Measurements from ENCODE around the gene SLC10A1. TPM values are rescaled to one million over a fixed set of nuclear protein-coding genes. Genes with fewer than 3 reads are reported as not detected.
"Not testable (repeated sequence)": the region's sequence is repeated elsewhere in the genome, so short reads cannot be mapped to it uniquely, and the experiment has no call there.

Gene SLC10A1
- total RNA-seq, 1 donor from 2014 or later, result 0.23 TPM

DNA sequence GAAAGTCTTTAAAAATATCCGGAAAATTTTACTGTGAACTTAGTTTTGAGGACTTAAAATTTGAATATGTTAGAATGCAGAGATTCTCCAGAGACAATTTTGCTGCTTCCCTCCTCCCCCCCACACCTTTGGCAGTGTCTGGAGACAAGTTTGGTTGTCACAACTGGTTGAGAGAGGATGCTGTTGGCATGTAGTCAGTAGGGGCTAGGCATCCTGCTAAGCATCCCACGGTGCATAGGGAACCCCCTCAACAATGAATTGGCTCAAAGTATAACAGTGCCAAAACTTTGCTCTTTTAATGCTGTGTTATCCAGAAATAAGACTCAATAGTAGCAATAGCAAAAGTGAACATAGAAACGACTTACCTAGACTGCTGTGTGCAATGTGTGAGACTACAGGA lies 26.5 kb downstream of the SLC10A1 start:
- DNase-seq (ENCODE audit: low spot score), result no peak

- no peak for DNase-seq (ENCODE audit: low spot score)
These were observed 27.4 kb downstream of the SLC10A1 start for GRCh38 chr14:69769623-69770022.

DNA sequence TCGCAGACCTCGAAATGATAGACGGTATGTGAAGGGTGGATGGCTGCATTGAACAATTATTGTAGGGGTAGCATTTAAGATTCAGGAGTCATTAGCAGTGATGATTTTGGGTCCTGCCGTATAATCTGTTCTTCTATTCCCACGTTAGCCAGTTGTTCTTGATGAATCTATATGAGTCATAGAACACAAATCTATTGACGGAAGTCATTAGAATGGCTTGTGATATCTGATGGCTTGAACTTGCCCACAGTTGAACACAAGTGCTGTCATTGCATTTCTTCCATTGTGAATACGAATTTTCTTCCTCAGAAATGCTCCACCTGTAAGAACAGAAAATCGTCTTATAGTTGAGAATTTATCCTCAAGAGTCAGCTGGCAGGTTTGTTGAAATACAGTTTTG lies 28.2 kb downstream of the SLC10A1 start:
- no peak for DNase-seq (ENCODE audit: low spot score)

DNA sequence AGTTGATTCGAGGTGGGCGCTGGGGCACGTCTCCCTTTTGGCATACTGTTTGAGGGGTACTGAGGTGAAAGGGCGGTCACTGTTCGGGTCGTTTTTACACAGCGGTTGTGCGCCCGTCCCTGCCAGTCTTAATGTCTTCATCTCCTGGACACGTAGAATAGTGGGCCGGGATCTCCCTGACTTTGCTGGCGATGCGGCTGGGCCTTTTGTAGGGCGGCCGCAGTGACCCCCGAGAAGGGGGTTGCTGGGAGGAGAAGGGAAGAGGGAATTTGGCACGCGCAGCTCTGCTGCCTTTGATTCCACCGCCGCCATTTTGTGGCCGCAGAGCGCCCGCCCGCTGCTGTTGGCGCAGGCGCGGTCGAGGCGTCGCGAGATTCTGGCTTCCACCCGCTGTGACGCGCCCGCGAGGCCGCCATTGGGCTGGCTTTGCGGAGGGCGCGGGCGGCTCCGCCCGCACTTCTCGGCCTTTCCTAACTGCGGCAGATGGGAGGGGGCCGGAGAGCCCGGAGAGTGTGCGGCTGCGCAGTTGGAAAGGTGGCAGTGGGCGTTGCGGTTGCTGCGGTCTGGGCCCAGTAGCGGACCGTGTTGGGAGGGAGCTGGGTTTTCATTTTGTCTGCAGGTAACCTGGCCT lies 29.6 kb downstream of the SLC10A1 start:
- peak; percentile 94 for DNase-seq (ENCODE audit: low spot score)

DNA sequence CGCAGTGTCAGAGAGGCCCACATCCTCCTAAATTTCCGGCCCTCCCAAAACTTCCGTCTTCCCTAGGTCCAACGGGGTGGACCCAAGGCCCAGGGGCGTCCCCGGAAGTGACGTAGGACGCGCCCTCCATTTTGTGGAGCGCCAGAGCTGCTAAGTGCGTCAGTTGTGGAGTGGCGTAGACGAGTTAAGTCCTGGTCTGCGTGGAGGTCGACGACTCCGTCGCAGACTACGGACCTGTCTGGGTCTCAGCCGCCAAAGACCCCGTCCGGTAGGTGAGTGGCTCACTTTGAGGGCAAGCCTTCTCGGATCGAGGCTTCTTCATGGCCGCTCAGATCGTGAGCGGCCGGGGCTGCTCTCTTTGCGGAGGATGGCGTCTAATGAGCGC lies 30.1 kb downstream of the SLC10A1 start, which contains the start of gene SRSF5:
Gene SRSF5, plus strand, starts transcription at position 159 of the 385 bp plus-strand sequence. CDS start 1,015 bp downstream, outside the sequence.
- peak; percentile 97 for DNase-seq (ENCODE audit: low spot score)

- no peak for DNase-seq (ENCODE audit: low spot score)
These were observed 33.1 kb downstream of the SLC10A1 start for GRCh38 chr14:69763761-69764510.

DNA sequence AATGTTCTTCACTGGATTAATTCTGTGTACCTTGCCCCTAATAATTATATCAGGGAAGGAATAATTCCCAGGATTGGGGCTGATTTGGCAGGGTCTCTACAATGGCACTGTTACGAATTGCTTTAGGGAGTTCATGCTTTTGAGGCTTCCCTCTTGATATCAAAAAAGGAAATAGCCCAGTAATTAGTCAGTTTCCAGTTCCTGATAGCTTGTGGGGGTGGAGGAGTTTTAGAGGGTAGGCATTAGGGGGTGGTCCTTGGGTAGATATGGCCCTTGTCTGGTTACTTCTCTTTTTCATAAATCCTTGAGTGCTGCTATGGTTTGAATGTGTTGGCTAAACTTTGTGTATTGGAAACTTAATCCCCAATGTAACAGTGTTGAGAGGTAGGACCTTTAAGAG lies 36.2 kb downstream of the SLC10A1 start:
- no peak for DNase-seq (ENCODE audit: low spot score)

- DNase-seq (ENCODE audit: low spot score), result no peak
These were observed 40.7 kb downstream of the SLC10A1 start for GRCh38 chr14:69756298-69756697.

GRCh38 chr14:69755784-69756183 lies 41.3 kb downstream of the SLC10A1 start:
- no peak for DNase-seq (ENCODE audit: low spot score)

GRCh38 chr14:69755296-69755695 lies 41.7 kb downstream of the SLC10A1 start:
- no peak for DNase-seq (ENCODE audit: low spot score)

GRCh38 chr14:69754487-69754886 lies 42.6 kb downstream of the SLC10A1 start:
- DNase-seq (ENCODE audit: low spot score), result no peak

GRCh38 chr14:69753860-69754259 lies 43.2 kb downstream of the SLC10A1 start:
- no peak for DNase-seq (ENCODE audit: low spot score)

GRCh38 chr14:69752773-69753172 lies 44.3 kb downstream of the SLC10A1 start:
- no peak for DNase-seq (ENCODE audit: low spot score)

GRCh38 chr14:69750495-69750894 lies 46.5 kb downstream of the SLC10A1 start:
- DNase-seq (ENCODE audit: low spot score), result peak; percentile 0

DNA sequence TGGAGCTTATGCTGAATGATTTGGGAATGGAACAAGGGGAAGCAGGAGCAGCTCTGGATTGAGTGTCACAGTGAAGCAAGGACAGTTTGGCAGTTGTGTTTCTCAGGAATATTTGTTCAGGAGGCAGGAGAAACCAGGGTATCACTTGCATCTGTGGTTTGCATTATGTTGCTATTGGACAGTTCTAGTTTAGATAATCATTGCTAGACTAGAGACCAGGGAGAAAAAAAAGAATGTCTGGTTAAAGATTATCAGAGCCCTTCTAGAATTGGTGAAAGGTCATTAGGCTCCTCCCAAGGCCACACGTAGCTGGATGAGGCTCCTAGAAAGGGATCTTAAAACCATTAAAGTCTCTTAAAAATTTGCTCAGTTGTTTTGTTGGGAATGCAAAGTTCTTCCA lies 47.1 kb downstream of the SLC10A1 start:
- DNase-seq (ENCODE audit: low spot score), result peak; percentile 1

DNA sequence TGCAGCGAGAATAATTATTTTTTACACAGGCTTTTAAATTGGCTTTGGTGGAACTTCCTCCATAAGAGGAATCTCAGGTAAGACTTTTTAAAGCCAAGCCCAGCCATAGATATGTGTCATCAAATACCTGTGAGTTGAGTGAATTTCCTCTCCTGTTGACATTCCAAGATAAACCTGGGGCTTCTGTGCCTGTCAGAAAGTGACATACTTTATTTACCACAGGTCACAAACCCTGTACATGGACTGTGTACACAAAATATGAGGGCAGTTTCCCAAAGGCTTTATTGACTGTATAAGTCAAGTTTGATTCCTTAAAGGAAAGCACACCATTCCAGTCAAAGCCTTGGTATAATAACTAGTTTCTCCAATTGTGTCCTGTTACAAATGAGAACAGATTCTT lies 56.0 kb downstream of the SLC10A1 start:
- no peak for DNase-seq (ENCODE audit: low spot score)

GRCh38 chr14:69736405-69736804 lies 60.6 kb downstream of the SLC10A1 start:
- not testable (repeated sequence) for DNase-seq (ENCODE audit: low spot score)

DNA sequence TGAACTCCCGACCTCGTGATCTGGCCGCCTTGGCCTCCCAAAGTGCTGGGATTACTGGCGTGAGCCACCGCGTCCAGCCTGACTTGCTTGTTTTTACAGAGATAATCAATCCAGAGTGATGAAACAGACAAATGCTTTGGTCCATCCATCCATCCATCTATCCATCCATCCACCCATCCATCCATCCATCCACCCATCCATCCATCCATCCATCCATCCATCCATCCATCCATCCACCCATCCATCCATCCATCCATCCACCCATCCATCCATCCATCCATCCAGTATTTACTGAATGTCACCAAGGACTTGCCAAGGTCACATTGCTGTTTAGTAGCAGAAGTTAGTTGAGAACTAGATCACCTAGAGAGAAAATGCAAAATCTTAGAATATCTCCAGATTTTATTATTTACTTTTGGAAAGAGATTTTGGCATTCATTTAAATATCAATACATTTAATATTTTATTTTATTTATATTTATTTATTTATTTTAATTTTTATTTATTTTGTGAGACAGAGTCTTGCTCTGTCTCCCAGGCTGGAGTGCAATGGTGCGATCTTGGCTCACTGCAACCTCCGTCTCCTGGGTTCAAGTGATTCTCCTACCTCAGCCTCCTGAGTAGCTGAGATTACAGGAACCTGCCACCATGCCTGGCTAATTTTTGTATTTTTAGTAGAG lies 65.0 kb downstream of the SLC10A1 start:
- DNase-seq (ENCODE audit: low spot score), result not testable (repeated sequence)

DNA sequence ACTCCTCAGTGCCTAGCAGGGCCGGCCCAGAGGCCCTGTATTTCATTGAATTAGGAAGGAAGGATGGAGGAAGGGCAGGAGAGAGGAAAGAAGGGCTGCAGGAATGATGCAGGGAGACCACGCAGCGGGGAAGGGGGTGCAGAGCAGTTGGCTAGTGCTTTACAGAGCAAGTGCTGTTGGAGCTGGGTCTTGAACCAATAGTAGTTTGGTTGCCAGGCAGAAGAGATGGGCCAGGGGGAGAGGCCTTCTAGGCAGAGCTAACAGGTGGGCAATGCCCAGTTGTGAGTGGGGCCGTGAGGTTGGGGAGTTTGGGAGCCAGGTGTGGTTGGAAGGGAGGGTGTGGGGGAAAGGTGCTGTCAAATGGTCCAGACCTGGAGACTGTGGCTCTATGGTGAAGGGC lies 69.2 kb downstream of the SLC10A1 start:
- no peak for DNase-seq (ENCODE audit: low spot score)

- peak; percentile 84 for DNase-seq (ENCODE audit: low spot score)
These were observed 70.1 kb downstream of the SLC10A1 start for GRCh38 chr14:69726761-69727511.

Data from ureter (tissue), 1 donor.